Measurements from ENCODE around the gene FBXL7.

Gene FBXL7

DNA sequence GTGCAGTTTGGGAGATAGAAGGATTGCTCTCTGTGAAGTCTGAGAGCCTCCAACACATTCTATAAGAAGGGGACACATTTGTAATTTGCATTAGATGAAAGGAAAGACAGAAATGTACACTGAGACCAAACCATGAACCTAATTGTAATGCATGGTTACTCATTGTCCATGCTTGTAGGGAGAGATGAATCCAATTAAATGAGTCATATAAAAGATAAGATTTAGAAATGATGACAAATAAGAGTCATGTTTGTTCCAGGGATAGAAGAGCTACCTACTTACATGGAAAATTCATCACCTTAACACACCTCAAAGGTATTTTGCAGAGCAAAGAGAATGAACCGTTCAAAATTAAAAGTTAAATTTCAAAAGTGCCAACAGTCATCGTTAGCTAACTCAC is 85.1 kb downstream of the FBXL7 start:
- DNase-seq = no peak

DNA sequence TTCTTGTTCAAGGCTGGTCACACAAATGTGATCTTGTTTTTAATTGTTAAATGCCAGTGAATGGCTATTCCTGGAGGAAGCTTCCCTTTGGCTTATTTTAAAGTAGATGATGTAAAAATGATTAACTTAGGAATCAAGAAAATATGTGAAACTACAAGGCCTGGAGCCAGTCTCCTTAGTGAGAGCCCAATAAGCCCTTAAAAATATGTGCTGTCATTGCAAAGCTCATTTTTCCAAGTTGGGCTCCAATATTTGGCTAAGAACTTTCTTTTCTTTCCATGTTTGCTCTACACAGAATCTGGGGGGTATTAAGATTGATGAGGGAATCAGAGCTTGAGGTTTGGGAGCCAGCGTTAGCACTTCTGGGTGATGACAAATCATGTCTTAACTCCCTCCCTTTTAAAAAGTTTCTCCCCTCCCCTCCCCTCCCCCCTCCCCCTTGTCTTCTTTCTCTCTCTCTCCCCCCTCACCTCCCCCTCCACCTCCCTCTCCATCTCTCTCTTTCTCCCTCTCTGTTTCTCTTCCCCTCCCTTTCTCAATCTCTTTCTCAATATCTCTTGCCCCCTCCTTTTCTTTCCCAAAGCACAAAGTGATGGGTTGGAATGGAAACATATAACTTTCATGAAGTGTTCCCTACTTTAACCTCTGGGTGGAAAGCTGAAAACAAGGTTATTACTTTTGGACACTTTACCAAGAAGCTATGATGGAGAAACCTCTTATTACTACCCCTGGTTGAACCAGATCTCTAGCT is 86.0 kb downstream of the FBXL7 start:
- no peak for DNase-seq

DNA sequence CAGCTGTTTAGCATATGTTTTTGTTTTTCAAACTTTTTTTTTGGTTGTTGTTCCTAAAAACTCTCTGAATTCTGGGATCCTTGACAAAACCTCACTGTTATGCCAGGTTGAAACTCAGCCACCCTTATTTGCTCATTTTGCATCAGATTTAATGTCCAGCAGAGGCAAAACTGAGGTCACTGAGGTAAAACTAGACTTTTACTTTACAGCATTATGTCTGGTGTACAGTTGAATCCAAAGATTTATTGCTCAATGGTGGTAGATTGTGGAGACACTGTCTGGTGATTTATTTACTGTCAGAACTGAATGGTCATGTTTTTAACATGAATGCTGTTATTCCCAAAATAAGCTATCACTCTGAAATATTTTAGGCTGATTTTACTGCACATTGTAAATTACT is 87.9 kb downstream of the FBXL7 start:
- no peak for DNase-seq

DNA sequence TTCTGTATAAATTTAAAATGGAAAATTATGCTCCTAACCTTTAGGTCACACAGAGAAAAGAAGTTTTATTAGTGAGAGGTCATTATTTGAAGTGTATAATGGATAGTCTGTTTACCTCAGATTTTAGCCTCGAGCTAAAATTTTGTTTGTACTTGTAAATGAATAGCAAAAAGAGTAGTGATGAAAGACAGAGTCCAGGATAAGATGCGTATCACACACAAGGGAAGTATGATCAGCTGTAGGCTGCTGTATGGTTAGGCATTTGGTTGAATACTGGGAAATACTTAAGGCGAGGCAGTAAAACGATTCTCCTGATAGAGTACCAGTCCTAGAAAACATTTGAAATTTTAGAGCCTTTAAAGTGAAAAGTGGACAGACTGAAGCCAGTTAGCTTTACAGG is 92.7 kb downstream of the FBXL7 start:
- no peak for DNase-seq

DNA sequence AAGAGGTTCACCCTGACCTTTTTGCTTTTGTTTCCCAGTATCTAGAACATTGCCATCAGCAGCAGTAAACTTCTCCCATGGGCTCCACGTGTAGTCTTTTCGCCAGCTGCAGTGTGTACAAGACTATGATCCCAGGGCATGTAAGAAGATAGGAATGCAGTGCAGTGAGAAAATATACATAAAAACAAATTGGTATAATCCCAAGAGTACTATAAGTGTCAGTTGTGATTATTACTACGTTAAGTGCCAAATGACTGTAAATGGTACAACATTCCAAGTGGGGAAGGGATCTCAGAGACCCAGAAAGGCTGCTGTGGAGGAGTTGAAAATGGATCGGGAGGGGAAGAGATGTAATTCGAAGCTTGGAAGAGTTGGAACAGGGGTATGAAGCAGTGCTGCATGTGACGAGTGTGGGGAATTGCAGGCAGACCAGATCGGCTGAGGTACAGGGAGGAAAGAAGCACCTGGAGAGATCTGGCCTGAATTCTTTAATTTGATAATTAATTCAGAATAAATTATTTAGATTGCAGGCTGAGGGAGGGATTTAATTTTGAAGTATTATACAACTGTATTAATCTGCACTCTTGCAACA is 95.1 kb downstream of the FBXL7 start:
- no peak for DNase-seq

DNA sequence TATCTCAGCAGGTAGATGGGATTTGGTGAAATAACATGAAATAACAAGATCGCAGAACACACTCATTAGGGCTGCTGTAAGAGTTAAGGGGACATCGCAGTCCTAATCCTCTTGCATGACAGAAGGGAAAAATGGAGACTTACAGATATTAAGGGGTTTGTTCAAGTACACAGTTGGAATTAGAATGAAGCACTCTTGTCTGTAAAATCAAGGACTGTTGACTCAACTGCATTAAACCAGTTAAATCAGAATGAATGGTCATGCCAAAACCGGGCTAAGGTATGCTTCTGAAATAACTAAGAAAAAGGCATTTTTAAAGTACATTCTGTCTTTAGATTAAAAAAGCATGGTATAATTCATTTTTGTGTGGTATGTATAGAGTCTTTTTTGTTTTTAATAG is 95.9 kb downstream of the FBXL7 start:
- DNase-seq = no peak

DNA sequence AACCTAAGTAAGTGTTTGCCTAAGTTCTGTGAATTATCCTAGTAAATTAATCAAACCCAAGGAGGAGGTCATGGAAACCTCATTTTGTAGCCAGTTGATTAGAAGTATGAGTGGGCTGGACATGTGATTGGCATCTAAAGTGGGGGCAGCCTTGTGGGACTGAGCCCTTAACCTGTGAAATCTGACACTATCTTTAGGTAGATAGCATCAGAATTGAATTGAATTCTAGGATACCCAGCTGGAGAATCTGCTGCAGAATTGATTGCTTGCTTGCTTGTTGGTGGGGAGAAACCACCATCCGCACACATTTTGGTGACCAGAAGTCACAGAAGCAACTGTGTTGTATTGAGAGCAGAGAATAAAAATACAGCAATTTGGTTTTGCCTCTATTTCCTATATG is 97.0 kb downstream of the FBXL7 start:
- DNase-seq = no peak

DNA sequence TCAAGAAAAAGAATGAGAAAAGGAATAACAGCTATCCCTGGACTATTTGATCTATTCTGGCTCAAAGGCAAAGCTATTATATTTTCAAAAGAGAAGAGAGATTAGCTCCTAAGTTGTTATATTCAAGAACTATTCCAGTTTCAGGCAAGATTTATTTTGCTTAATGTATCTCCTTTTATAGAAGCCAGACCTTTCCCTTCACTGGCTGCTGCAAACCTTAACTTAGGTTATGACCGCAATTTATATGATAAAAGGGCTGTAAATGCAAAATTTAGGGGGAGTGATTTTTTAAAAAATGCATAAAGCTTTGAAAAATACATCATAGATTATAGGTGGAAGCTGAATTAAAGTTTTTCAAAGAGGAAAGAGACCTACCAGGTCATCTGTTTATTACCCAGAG is 97.8 kb downstream of the FBXL7 start:
- no peak for DNase-seq

DNA sequence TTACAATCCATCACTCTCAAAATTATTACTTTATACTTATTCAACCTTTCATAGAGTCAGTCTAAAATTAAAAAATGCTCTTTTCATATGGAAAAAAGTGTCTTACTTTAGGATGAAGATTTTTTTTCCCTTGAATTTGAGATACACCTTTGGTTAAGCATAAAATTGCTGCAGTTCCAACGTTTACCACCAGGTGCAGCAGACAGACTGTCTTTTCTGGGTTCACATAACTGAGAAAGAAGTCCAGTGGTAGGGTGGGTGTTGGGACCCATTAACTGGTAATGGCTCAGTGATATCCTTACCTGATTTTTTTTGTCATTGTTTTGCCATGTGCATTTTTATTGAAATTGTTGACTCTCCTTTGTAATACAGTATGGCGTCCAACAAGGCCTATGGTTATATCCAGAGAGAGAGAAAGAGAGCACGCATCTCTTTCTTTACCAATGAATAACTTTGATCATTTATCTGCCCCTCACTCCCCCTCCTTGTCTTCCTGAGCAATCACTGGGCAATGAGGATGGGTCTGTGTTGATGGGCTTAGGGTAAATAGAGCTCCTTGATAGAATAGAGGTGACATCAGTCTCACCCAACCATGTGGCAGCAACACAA is 98.4 kb downstream of the FBXL7 start:
- no peak for DNase-seq

DNA sequence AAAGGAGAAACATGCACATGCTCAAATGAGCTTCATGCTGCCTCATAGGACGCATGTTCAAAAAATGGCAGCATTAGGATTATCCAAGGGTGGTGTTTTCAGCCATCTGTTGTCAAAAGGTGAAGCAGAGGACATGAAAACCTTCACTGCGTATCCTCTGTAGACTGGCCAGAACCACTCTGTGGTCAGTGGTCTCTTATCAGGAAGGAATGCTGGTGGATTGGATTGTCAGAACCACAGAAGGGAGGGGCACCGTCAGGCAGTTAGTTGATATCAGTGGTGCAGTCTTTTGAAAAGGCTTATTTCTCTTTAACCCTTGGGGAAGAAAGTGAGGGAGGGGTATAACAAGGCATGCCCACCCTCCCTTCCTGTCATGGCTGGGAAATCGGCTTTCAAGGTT is 100.1 kb downstream of the FBXL7 start:
- no peak for DNase-seq

DNA sequence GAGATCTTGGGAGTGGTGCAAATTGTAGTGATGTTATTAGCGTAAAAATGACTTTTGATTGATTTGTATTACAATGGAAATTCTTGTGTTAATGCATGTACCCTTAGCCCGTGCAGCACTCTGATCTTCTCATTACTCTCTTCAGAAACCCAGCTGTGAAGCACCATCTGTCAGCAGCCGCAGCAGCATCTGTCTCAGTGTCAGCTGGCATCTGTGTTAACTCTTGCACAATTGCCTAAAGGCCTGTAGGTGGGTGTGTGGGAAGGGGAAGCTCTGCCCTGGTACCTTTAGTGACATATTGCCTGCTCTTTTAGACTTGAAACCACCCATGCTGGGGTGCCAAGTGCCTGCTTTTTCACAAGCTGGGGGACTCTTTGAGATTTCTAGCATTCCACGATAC is 101.3 kb downstream of the FBXL7 start:
- DNase-seq = no peak

DNA sequence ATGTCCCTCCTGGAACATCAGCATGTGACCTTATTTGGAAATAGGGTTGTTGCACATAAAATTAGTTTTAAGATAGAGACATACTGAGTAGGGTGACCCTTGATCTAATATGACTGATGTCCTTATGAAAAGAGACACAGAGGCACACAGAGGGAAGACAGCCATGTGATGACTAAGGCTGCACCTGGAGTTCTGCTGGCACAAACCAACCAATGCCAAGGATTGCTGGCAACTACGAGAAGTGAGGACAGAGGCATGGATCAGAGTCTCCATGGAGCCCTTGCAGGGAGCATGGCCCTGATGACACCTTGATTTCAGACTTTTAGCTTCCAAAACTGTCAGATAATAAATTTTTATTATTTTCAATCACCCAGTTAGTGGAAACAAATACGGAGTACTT is 101.9 kb downstream of the FBXL7 start:
- DNase-seq = no peak

DNA sequence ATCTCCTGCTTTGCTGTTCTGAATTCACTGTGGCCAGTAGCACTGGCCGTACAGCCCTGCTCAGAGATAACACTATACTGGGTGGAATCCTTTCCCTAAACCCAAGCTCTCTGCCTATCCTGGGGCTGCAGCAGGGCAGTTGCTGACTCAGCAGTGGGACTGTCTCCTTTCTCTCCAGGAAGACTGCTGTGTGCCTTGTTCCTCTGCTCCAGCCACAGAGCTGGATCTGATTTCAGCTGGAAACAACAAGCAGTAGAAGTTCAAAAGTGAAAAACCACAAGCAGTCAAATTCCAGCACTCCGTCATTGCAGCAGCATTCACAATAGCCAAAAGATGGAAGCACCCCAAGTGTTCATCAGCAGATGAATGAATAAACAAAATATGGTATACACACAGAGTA is 105.0 kb downstream of the FBXL7 start:
- DNase-seq = no peak

DNA sequence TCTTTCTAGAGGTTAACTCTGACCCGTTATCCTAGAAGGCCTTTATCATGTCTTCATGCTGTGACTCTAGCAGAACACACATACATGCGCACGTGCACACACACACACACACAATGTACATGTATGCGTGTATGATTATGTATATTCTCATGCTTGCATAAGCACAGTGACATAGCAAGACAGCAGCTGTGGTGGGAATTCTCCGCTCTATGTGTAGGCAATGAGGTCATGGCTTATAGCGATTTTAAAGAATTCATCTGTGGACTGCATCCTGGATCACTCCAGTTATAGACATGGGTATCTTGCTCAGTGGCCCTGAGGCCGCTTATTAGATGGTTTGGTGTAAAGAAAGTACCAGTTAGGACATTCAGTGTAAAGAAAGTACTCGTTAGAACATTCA is 106.2 kb downstream of the FBXL7 start:
- no peak for DNase-seq

DNA sequence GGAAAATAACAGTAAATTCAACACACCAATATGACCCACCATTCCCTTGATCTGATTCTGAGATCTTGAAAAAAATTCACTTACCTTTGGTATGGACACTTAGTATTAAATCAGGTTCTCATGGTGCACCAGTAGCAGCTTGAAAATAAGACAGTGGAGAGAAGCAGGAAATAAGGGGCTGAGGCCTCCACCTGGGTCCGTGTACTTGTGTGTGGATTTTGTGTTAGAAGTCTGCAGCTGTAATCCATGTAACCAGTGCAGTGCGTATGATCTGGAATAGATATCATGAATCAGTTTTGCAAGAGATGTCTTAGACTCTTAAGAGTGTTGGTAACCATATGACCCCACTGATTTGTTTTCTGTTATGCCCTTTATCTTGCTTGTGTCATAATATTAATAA is 107.1 kb downstream of the FBXL7 start:
- no peak for DNase-seq

DNA sequence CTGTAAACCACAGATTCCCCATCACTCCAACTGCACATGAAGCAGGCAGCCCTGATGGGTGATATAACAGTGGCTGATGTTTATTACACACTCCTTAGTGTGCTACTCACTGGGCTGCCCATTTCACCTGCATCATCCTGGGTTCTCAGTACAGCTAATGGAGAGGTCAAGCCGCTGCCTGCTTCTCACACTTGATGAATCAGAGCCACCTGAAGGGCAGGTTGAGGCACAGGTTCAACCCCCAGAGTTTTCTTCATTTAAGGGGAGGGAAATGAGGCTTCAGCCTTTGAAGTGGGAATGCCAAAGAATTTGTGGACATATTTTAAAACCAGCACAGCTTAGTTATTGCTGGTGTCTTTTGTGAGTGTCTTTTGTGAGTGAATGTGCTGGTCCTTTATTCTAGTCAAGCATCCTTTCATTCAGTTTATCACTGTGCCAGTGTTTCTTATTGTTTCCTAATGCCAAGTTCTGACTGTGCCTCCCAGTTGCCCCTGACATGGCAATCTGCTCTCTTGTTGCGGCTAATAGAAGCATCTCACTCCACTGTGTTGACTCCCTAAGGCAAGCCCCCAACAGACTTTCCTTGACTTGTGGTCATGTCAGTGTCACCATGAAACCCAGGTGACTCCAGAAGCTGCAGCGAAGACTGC is 109.2 kb downstream of the FBXL7 start:
- DNase-seq = no peak

DNA sequence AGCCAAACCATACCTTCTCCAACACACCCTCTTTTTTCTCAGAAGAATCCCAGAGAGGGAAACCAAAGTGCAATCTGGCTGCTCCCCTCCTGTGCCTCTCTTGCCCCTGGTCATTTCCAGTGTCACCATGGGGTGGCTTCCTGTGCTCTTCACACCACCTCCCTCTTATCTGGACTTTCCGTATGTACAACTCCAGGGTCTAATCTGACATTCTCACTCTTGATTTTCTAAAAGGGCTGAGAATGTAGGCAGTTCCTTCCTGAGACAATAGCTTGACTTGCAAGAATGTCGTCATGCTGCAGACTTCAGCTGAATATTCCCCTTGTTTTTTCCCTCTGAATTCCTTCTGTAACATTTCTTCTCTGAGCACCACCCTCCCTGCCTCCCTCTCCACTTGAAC is 110.2 kb downstream of the FBXL7 start:
- DNase-seq = no peak

DNA sequence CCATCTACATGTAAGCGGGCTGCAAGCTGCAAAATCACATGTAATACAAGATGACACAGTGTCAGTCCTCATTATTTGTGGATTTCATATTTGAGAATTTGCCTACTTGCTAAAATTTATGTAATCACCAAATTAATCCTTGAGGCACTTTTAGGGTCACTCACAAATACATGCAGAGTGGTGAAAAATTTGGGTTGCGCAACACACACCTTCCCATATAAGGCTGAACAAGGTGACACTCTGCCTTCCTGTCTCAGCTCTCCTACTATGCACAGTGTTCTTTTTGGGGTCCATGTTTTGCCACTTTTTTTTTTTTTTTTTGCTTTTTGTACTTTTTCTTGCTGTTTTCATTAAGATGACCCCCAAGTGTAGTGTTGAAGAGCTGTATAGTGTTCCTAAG is 111.0 kb downstream of the FBXL7 start:
- DNase-seq = no peak

DNA sequence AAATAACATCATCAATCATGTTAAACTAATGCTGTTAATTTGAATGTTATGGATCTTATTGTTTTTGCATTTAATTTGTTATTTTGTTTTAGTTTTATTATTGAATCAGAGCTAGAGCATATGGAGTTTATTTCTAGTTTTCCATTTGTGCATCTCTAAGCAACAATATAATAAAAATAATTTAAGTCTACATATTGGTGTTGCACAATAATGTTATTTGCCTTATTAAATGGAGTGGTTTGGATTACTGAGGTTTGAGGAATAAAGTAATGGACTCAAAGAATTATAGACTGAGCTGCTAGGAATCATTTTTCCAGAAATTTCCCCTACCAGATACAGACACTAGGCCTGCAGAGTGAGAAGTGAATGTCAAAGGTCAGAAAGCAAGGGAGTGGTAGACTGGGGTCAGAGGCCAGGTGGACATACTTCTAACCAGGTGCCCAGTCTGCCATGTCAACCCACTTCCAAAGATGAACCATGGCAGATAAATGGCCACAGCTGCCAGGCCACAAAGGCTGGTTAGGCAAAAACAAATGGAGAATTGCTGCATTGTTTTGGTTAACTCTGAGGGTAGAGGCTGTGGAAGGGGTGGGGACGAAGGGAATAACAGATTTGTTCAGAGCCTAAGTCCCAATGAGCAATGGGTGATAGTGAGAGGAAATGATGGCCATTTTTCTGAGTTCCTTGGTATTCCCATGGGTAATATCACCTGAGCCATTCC is 113.1 kb downstream of the FBXL7 start:
- no peak for DNase-seq

DNA sequence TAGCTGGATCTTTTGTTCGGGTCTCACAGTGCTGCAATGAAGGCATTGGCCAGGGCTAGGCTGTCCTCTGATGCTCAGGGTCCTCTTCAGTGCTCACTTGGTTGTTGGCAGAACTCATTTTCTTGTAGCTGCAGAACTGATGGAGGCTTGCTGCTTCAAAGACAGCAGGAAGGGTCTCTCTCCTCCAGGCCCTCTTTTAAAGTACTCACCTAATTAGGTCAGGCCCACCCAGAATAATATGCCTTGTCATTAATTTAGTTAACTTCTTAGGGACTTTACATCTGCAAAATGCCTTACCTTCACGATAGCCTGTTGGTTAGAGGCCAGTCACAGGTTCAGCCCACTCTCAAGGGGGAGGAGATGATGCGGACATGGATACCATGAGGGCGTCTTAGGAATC is 114.7 kb downstream of the FBXL7 start:
- no peak for DNase-seq

DNA sequence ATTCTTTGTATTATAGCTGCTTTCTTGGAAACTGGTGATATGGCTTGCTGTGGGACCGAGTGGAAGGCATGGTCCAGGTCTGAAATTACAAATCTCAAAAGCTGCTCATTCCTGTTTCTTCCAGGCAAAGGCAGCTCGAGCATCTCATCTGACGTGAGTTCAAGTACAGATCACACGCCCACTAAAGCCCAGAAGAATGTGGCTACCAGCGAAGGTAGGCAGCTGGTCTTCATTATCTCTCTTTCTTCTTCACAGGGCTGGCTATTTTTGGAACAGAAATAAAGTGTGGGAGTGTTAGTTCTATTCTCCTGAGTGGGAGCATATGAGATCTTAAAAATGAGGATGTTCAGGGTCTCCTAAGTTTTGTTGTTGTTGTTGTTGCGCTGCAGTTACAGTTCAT is 115.9 kb downstream of the FBXL7 start:
- DNase-seq = no peak

DNA sequence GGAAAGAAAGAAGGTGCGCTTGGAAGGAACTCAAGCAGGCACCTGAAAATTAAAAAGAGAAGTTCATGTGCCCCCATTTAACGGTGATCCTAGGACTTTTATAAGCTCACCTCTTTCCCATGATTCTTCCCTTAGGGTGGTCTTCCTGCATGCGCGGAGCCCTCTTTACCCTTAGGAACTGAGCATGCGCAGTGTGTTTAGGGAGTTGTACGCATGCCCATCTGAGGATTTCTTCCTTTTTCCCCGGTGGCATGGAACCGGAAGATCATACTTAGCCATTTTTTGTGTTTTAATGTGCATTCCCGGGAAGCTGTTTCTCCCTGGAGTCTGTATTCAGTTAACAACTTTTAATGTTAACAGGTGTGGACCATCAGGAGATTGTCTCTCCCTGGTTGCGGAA is 119.0 kb downstream of the FBXL7 start:
- no peak for DNase-seq

DNA sequence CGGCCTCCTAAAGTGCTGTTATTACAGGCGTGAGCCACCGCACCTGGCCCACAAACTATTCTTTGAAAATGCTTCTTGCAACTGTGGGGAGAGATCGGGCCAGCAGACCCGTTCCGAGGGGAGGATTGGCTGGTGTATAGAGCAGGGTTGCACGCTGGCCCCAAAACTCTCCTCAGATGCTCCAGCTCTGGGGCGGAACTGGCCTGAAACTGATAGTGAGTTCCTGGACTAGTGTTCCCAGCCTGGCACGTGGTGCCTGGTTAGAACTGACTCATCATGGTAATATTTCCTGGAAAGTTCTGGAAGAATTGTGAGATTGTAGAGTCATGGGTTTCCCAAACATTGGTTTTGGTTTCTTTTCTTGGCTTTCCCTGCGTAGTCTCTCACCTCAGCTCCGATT is 120.5 kb downstream of the FBXL7 start:
- no peak for DNase-seq

DNA sequence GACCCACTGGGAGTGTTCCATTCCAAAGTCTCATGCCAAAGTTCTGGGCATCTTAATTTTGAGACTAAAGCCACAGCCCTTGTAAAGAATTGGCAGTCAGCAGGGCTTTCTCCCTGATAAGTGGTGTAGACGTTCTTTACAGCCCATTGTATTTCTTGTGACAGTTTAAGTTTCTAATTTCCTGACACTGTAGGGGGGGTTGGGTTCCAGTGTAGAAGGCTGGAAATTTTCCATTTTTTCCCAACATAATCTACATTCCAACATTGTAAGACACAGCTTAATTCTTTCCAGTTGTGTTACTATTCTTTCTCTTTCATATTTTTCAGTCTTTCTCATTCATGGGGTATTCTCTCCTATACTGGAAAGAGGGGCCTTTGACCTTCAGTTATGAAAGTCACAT is 121.1 kb downstream of the FBXL7 start:
- no peak for DNase-seq
